CD4-positive, alpha-beta T cell treated with Interleukin-15 for 1 hour (primary cell): ENCODE data around the gene TLE4.
"Not testable (repeated sequence)": the region's sequence is repeated elsewhere in the genome, so short reads cannot be mapped to it uniquely, and the experiment has no call there.

ENCODE experiments used
- DNase-seq: peaks from one replicate; pipeline ENCODE4 v3.0.0-alpha.2; 2020

Gene TLE4

GRCh38 chr9:79745752-79746336 lies 174.1 kb downstream of the TLE4 start:
- no peak for DNase-seq

GRCh38 chr9:79751895-79752466 lies 180.2 kb downstream of the TLE4 start:
- DNase-seq = not testable (repeated sequence)

GRCh38 chr9:79756414-79756813 lies 184.6 kb downstream of the TLE4 start:
- no peak for DNase-seq

- DNase-seq = no peak
Observed at GRCh38 chr9:79757074-79757473, 185.3 kb downstream of the TLE4 start.

- DNase-seq = no peak
Observed at GRCh38 chr9:79757881-79758669, 186.3 kb downstream of the TLE4 start.

GRCh38 chr9:79759460-79759859 lies 187.7 kb downstream of the TLE4 start:
- no peak for DNase-seq

GRCh38 chr9:79762070-79762469 lies 190.3 kb downstream of the TLE4 start:
- no peak for DNase-seq

GRCh38 chr9:79763671-79764285 lies 192.0 kb downstream of the TLE4 start:
- no peak for DNase-seq

GRCh38 chr9:79764374-79764773 lies 192.6 kb downstream of the TLE4 start:
- no peak for DNase-seq

- DNase-seq = no peak
Observed at GRCh38 chr9:79765466-79765865, 193.7 kb downstream of the TLE4 start.

GRCh38 chr9:79766091-79766490 lies 194.3 kb downstream of the TLE4 start:
- no peak for DNase-seq

GRCh38 chr9:79768194-79768593 lies 196.4 kb downstream of the TLE4 start:
- no peak for DNase-seq

- DNase-seq = no peak
Observed at GRCh38 chr9:79769476-79770275, 197.9 kb downstream of the TLE4 start.

- DNase-seq = no peak
Observed at GRCh38 chr9:79774356-79774755, 202.6 kb downstream of the TLE4 start.
